ENCODE data around the gene TMEM178A. TPM values are rescaled to one million over a fixed set of nuclear protein-coding genes. Genes with fewer than 3 reads are reported as not detected.

The TMEM178A gene
- polyA plus RNA-seq, 2 of the 4 experiments (the other 2 are of a cell fraction), result 0.13 to 0.87 TPM

DNA sequence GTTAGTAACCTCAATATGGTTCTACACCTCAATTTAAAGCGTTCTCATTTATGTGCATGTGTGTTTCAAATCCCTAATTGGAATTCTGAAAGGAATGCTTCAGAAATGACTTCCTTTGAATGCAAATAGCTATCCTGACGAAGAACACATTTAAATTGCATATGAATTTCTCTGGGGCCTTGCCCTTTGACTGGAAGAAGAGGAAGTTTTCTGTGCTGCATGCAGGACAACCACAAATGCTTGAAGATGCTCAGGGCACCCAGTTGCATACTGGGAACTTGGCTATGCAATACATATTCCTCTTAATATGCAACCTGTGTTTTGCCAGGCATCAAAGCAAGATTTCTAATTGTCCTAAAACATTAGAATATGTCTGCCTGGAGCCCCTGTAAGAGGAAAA lies 55.3 kb downstream of the TMEM178A start:
- FAIRE-seq, result no peak

DNA sequence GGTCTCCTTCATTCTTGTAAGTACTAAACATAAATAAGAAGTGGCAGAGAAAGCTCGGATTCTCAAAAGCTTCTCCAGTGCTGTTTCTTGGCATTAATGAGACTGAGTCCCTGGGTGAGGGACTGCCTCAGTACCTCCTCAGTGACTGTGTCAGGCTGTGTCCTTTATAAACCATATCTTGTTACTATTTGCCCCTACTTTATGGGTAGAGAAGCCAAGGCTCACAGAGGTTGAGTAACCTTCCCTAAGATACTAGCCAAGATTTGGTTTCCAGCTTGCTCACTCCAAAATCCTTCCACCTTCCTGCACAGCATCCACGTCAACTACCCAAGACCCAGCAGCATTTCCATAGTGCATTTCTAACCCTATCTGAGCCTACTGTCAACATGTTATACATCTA lies 57.8 kb downstream of the TMEM178A start:
- H3K4me2 ChIP-seq, result no peak overlapping the region
- FAIRE-seq (no peak), DNase-seq (ENCODE audit: low read depth in 1 of 2, low spot score in 1 of 2) (no peak), ATAC-seq (no peak)
- H3K4me3 ChIP-seq, result no peak overlapping the region
- no peaks in the 10 kb centered on the region for H3K9me3 ChIP-seq
- ChIA-PET CTCF (interaction anchor here (1.4 kb wide), 1 partner anchor 130 kb away, joined by 3 read pairs; no protein-coding TSS in a partner anchor), POLR2A (no interaction called here)
- no peaks in the 10 kb centered on the region for H3K4me1 ChIP-seq
- no peak overlapping the region for H3K27ac ChIP-seq
- WGBS (ENCODE audit: missing lambda C conversion rate), result 68% methylated on average over 2 of the region's 2 CpGs
- TF ChIP-seq, protein P1, sequence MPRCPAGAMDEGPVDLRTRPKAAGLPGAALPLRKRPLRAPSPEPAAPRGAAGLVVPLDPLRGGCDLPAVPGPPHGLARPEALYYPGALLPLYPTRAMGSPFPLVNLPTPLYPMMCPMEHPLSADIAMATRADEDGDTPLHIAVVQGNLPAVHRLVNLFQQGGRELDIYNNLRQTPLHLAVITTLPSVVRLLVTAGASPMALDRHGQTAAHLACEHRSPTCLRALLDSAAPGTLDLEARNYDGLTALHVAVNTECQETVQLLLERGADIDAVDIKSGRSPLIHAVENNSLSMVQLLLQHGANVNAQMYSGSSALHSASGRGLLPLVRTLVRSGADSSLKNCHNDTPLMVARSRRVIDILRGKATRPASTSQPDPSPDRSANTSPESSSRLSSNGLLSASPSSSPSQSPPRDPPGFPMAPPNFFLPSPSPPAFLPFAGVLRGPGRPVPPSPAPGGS (IDR thresholded peaks at IDR 0.05), result no peak
- TF ChIP-seq, protein P2, sequence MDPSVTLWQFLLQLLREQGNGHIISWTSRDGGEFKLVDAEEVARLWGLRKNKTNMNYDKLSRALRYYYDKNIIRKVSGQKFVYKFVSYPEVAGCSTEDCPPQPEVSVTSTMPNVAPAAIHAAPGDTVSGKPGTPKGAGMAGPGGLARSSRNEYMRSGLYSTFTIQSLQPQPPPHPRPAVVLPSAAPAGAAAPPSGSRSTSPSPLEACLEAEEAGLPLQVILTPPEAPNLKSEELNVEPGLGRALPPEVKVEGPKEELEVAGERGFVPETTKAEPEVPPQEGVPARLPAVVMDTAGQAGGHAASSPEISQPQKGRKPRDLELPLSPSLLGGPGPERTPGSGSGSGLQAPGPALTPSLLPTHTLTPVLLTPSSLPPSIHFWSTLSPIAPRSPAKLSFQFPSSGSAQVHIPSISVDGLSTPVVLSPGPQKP (IDR thresholded peaks at IDR 0.05; ENCODE audit: low read depth, low read length), result no peak
- TF ChIP-seq, protein P3, sequence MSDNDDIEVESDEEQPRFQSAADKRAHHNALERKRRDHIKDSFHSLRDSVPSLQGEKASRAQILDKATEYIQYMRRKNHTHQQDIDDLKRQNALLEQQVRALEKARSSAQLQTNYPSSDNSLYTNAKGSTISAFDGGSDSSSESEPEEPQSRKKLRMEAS (IDR thresholded peaks at IDR 0.05), result no peak
- TF ChIP-seq NFE2L2 (conservative IDR thresholded peaks at IDR 0.05; ENCODE audit: low read length), result no peak
- TF ChIP-seq JUNB (IDR thresholded peaks at IDR 0.05), result no peak
- TF ChIP-seq, protein P4, sequence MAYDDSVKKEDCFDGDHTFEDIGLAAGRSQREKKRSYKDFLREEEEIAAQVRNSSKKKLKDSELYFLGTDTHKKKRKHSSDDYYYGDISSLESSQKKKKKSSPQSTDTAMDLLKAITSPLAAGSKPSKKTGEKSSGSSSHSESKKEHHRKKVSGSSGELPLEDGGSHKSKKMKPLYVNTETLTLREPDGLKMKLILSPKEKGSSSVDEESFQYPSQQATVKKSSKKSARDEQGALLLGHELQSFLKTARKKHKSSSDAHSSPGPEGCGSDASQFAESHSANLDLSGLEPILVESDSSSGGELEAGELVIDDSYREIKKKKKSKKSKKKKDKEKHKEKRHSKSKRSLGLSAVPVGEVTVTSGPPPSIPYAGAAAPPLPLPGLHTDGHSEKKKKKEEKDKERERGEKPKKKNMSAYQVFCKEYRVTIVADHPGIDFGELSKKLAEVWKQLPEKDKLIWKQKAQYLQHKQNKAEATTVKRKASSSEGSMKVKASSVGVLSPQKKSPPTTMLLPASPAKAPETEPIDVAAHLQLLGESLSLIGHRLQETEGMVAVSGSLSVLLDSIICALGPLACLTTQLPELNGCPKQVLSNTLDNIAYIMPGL (CRISPR knock-in tag; IDR thresholded peaks at IDR 0.05; ENCODE audit: borderline replicate concordance), result no peak
- TF ChIP-seq, protein P5, sequence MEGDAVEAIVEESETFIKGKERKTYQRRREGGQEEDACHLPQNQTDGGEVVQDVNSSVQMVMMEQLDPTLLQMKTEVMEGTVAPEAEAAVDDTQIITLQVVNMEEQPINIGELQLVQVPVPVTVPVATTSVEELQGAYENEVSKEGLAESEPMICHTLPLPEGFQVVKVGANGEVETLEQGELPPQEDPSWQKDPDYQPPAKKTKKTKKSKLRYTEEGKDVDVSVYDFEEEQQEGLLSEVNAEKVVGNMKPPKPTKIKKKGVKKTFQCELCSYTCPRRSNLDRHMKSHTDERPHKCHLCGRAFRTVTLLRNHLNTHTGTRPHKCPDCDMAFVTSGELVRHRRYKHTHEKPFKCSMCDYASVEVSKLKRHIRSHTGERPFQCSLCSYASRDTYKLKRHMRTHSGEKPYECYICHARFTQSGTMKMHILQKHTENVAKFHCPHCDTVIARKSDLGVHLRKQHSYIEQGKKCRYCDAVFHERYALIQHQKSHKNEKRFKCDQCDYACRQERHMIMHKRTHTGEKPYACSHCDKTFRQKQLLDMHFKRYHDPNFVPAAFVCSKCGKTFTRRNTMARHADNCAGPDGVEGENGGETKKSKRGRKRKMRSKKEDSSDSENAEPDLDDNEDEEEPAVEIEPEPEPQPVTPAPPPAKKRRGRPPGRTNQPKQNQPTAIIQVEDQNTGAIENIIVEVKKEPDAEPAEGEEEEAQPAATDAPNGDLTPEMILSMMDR (IDR thresholded peaks at IDR 0.05), result no peak
- TF ChIP-seq FOXS1 (CRISPR knock-in tag; IDR thresholded peaks at IDR 0.05), result no peak
- no peak for TF ChIP-seq HOXB13 (CRISPR knock-in tag; IDR thresholded peaks at IDR 0.05; ENCODE audit: low read depth)
- no peak for TF ChIP-seq RARB (CRISPR knock-in tag; IDR thresholded peaks at IDR 0.05)
- no peak for TF ChIP-seq RFX5 (IDR thresholded peaks at IDR 0.05)
- TF ChIP-seq FOSB (CRISPR knock-in tag; IDR thresholded peaks at IDR 0.05), result no peak

More for the DNA sequence above, 55.3 kb downstream of the TMEM178A start:
- Histone ChIP-seq H3K27ac (no peak overlapping the region), H3K4me3 (no peak overlapping the region), H3K4me2 (no peak overlapping the region), H3K4me1 (no peaks in the 10 kb centered on the region), H3K9me3 (no peaks in the 10 kb centered on the region)
- TF ChIP-seq RARB (CRISPR knock-in tag; IDR thresholded peaks at IDR 0.05), result no peak
- TF ChIP-seq HEYL (CRISPR knock-in tag; IDR thresholded peaks at IDR 0.05), result no peak
- TF ChIP-seq CHD2 (IDR thresholded peaks at IDR 0.05; ENCODE audit: low read length, partially characterized antibody), result no peak
- TF ChIP-seq JUNB (IDR thresholded peaks at IDR 0.05), result no peak
- no peak for TF ChIP-seq HOXB5 (CRISPR knock-in tag; IDR thresholded peaks at IDR 0.05)
- no peak for TF ChIP-seq HOXA7 (CRISPR knock-in tag; IDR thresholded peaks at IDR 0.05)
- no peak for TF ChIP-seq ZC3H11A (IDR thresholded peaks at IDR 0.05)
- TF ChIP-seq, protein P3 (IDR thresholded peaks at IDR 0.05), result no peak
- TF ChIP-seq, protein P2 (IDR thresholded peaks at IDR 0.05; ENCODE audit: low read depth, low read length), result no peak
- TF ChIP-seq, protein P4 (CRISPR knock-in tag; IDR thresholded peaks at IDR 0.05; ENCODE audit: borderline replicate concordance), result no peak
- TF ChIP-seq SMC3 (IDR thresholded peaks at IDR 0.05), result no peak
- TF ChIP-seq, protein P5 (IDR thresholded peaks at IDR 0.05), result no peak
- DNase-seq (ENCODE audit: low read depth in 1 of 2, low spot score in 1 of 2) (no peak), ATAC-seq (no peak)
- 24% methylated on average over 2 of the region's 2 CpGs for WGBS (ENCODE audit: missing lambda C conversion rate)
- CTCF ChIA-PET, result interaction anchor here (1.7 kb wide), 1 partner anchor 12 kb away, joined by 5 read pairs; no protein-coding TSS in a partner anchor
- POLR2A ChIA-PET, result no interaction called here
